ENCODE measurements around the gene PTMS. TPM values are rescaled to one million over a fixed set of nuclear protein-coding genes. Genes with fewer than 3 reads are reported as not detected.

Gene PTMS
- total RNA-seq, 1 experiment from 2014 or later = 422 TPM

DNA sequence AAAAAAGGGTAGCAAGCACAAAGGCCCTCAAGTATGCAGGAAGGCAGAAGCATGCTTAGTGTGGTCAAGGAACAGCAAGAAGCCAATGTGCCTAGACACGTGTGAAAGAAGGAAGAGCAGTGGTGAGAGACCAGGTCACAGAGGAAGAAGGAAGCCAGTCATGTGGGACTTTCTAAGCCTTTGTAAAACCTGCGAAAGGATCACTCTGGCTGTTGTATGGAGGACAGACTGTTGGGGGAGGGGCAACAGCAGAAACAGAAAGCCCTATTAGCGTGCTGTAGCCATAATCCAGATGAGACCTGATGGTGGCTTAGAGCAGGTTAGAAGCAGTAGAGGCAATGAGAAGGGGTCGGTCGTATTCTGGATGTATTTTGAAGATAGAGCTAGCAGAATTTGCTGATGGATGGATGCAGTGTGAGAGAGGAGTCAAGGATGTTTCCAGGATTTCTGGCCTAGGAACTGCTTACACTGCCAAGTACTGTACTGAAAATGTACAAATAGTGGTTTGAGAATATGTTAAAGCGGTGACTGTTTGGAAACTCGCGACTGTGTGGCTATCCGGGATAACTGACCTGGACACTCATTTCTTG lies 7.6 kb upstream of the PTMS start:
- DNase-seq = no peak
- H3K56ac ChIP-seq (ENCODE audit: insufficient read length, low read depth, low read length) = no peak overlapping the region
- H2BK20ac ChIP-seq (ENCODE audit: low read depth, low read length, poor library complexity, severe bottlenecking) = no peak overlapping the region
- TF ChIP-seq, protein P1, sequence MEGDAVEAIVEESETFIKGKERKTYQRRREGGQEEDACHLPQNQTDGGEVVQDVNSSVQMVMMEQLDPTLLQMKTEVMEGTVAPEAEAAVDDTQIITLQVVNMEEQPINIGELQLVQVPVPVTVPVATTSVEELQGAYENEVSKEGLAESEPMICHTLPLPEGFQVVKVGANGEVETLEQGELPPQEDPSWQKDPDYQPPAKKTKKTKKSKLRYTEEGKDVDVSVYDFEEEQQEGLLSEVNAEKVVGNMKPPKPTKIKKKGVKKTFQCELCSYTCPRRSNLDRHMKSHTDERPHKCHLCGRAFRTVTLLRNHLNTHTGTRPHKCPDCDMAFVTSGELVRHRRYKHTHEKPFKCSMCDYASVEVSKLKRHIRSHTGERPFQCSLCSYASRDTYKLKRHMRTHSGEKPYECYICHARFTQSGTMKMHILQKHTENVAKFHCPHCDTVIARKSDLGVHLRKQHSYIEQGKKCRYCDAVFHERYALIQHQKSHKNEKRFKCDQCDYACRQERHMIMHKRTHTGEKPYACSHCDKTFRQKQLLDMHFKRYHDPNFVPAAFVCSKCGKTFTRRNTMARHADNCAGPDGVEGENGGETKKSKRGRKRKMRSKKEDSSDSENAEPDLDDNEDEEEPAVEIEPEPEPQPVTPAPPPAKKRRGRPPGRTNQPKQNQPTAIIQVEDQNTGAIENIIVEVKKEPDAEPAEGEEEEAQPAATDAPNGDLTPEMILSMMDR (conservative IDR thresholded peaks at IDR 0.05) = no peak
- H3K27me3 Mint-ChIP-seq (ENCODE audit: low read depth) = no peaks in the 10 kb centered on the region; the same call in 1 of the 2 replicates
- H3K4ac ChIP-seq (ENCODE audit: low read depth, low read length) = no peak overlapping the region; the same call in 1 of the 2 replicates
- no peak overlapping the region for H2BK5ac ChIP-seq (ENCODE audit: insufficient read length, low read length)
- H4K8ac ChIP-seq (replicated peaks; ENCODE audit: insufficient read length, low read depth, low read length) = no peak overlapping the region
- H3K79me2 ChIP-seq (ENCODE audit: insufficient read depth, low read length) = no peaks in the 10 kb centered on the region
- no peak overlapping the region for H2BK120ac ChIP-seq (ENCODE audit: low read depth, low read length, poor library complexity, severe bottlenecking)
- no peaks in the 10 kb centered on the region for H3K9me3 ChIP-seq (ENCODE audit: control insufficient read depth, low read depth, low read length)
- H4K5ac ChIP-seq (ENCODE audit: insufficient read length, low read depth, low read length) = no peak overlapping the region
- no peak overlapping the region for H2AFZ ChIP-seq (ENCODE audit: low read length)
- H3K27ac Mint-ChIP-seq = no peak overlapping the region
- no peaks in the 10 kb centered on the region; a peak in 1 of 7 replicates for H3K36me3 Mint-ChIP-seq (ENCODE audit: insufficient read depth in 1 of 3, low read depth in 3 of 3)
- H3K27me3 ChIP-seq (ENCODE audit: insufficient read depth, low read length) = no peaks in the 10 kb centered on the region
- 0 out of 2 replicates have a peak overlapping the region, but pooled peaks have one; percentile 45 for H2BK15ac ChIP-seq (ENCODE audit: low read depth, low read length)
- no peak overlapping the region for H3K27ac ChIP-seq (ENCODE audit: insufficient read length, low read depth, low read length)
- H2AK5ac ChIP-seq (ENCODE audit: insufficient read length, low read length) = no peak overlapping the region
- no peak overlapping the region for H4K91ac ChIP-seq (ENCODE audit: insufficient read length, low read depth, low read length)
- H4K20me1 ChIP-seq (ENCODE audit: control insufficient read depth, insufficient read depth, insufficient read length) = no peaks in the 10 kb centered on the region
- peaks cover 38 to 57% of the 10 kb centered on the region in 2 experiments for H3K4me1 Mint-ChIP-seq
- H3K4me2 ChIP-seq (ENCODE audit: insufficient read depth, insufficient read length, low read length) = no peak overlapping the region
- H3K79me1 ChIP-seq (ENCODE audit: insufficient read depth, low read depth, low read length, poor library complexity, severe bottlenecking) = no peaks in the 10 kb centered on the region
- no peak overlapping the region for H3K9ac ChIP-seq (ENCODE audit: extremely low read depth, insufficient read length, low read length)
- peak overlapping the region; percentile 72 for H3K18ac ChIP-seq (ENCODE audit: insufficient read length, low read depth, low read length)
- peak overlapping the region; percentile 67 for H2BK12ac ChIP-seq (ENCODE audit: insufficient read length, low read depth, low read length)
- H3K23ac ChIP-seq (ENCODE audit: insufficient read length, low read depth, low read length) = no peak overlapping the region
- H3K14ac ChIP-seq (ENCODE audit: insufficient read depth, low read length) = peak overlapping the region; percentile 17; the same call in 1 of the 2 replicates
- no peak overlapping the region for H3K4me3 Mint-ChIP-seq
- H3K9me3 Mint-ChIP-seq = no peaks in the 10 kb centered on the region
- WGBS (ENCODE audit: extremely low coverage, insufficient read length, low lambda C conversion rate) = no CpG with 5 or more reads among the region's 9 CpGs
- H3T11ph ChIP-seq (ENCODE audit: low read length) = no peak overlapping the region
- no peaks in the 10 kb centered on the region for H3K23me2 ChIP-seq (ENCODE audit: insufficient read length, low read depth, low read length, poor library complexity, severe bottlenecking)
- H3K4me1 ChIP-seq (ENCODE audit: insufficient read depth, low read length) = peaks cover 5% of the 10 kb centered on the region; the same call in 1 of the 2 replicates
